NCI-H510A (cell line): Measurements from ENCODE around the gene FAM236B.
"Not testable (repeated sequence)": the region's sequence is repeated elsewhere in the genome, so short reads cannot be mapped to it uniquely, and the experiment has no call there.

Experiments
- DNase-seq: peaks from one replicate; lab custom pipeline; 2025; lab: John Stamatoyannopoulos, UW

Gene FAM236B

GRCh38 chrX:72782560-72782959 is at the start of gene FAM236B:
Gene FAM236B (minus strand): TSS chrX:72782660. CDS start chrX:72782560, 100 bp downstream.
- DNase-seq, result not testable (repeated sequence)

DNA sequence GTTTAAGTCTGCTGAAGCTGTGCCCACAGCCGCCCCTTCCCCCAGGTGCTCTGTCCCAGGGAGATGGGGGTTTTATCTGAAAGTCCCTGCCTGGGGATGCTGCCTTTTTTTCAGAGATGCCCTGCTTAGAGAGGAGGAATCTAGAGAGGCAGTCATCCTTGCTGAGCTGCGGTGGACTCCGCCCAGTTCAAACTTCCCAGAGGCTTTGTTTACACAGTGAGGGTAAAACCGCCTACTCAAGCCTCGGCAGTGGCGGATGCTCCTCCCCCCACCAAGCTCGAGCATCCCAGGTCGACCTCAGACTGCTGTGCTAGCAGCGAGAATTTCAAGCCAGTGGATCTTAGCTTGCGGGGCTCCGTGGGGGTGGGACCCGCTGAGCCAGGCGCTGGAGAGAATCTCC is 48.2 kb upstream of the FAM236B start:
- not testable (repeated sequence) for DNase-seq

- not testable (repeated sequence) for DNase-seq
Measured at GRCh38 chrX:72808110-72808509, 25.6 kb upstream of the FAM236B start, which contains the start of gene FAM236D. Gene FAM236D (minus strand): TSS chrX:72808210. CDS start chrX:72808110, 100 bp downstream.

GRCh38 chrX:72790390-72790789 is 7.9 kb upstream of the FAM236B start:
- not testable (repeated sequence) for DNase-seq

GRCh38 chrX:72788142-72788541 is 5.7 kb upstream of the FAM236B start:
- DNase-seq, result not testable (repeated sequence)

GRCh38 chrX:72783964-72784363 is 1.5 kb upstream of the FAM236B start:
- DNase-seq, result not testable (repeated sequence)

DNA sequence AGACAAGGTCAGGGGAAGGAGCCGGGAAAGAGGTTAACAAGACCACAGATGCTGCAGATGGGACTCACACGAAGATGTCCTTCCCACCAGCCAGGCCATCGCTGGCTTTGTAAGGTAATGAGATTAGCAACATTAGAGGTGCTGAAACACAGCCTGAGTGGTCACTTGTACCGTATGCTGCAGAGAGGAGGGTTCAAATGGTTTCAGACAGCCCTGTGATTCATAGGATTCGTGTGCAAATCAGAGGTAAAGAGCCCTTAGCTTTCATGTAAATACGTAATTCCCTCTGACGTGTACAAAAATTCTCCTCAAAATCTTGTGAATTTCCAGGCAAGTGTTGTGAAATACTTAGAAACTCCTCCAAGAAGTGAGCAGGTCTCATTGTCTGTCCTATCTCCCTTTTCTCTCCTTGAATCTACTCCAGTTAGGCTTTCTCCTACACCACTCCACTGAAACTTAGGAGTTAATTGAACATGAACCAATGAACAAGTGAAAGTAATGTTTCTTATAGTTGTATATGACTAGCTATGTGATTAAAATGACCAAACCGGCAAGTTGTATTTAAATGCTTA is 991 bp upstream of the FAM236B start:
- not testable (repeated sequence) for DNase-seq

- not testable (repeated sequence) for DNase-seq
Measured at GRCh38 chrX:72778146-72778545, 4.3 kb downstream of the FAM236B start.

DNA sequence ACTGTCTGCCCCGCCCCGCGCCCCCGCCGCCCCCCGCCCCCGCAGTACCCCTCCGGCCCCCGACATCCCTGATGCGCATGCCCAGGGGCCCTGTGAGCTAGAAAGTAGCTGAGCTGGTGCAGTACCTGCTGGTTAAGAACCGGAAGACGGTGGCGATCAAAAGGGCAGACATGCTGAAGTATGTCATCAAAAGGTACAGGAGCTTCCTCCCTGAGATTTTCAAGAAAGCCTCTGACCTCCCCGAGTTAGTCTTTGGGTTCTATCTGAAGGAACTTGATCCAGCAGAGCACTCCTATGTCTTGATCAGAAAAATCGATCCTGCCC is 5.0 kb downstream of the FAM236B start:
- not testable (repeated sequence) for DNase-seq

GRCh38 chrX:72776653-72777466 is 5.6 kb downstream of the FAM236B start, which contains the start of gene DMRTC1B:
Gene DMRTC1B (plus strand): TSS chrX:72776890. CDS start chrX:72845136, 68,246 bp downstream.
- DNase-seq, result not testable (repeated sequence)

GRCh38 chrX:72760454-72760853 is 22.0 kb downstream of the FAM236B start:
- not testable (repeated sequence) for DNase-seq

DNA sequence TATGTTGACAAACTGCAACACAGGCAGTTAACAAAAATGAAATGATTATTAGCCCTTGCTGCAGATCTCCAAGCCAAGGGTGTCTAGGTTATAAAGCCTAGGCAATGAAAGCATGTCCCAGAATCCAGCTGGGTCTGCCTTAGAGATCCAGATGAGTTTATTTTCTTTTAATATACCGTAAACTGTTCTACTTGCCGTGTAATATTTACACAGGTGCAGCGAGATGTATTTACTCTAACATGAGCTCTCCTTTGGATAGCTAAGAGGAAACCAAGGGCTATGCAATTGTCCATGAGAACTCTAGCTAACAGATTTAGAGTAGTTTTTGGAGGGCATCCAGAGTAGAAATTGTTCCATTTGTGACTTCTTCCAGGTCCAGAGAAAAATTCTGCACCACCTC is 33.9 kb downstream of the FAM236B start:
- DNase-seq, result not testable (repeated sequence)

GRCh38 chrX:72745546-72745945 is 36.9 kb downstream of the FAM236B start:
- not testable (repeated sequence) for DNase-seq

GRCh38 chrX:72735561-72735960 is 46.9 kb downstream of the FAM236B start:
- DNase-seq, result no peak

GRCh38 chrX:72733636-72734035 is 48.8 kb downstream of the FAM236B start:
- not testable (repeated sequence) for DNase-seq
